ENCODE results near the gene THUMPD3.
A peak's percentile ranks its signal among the peaks of the same experiment; 100 is the strongest.

The THUMPD3 gene

DNA sequence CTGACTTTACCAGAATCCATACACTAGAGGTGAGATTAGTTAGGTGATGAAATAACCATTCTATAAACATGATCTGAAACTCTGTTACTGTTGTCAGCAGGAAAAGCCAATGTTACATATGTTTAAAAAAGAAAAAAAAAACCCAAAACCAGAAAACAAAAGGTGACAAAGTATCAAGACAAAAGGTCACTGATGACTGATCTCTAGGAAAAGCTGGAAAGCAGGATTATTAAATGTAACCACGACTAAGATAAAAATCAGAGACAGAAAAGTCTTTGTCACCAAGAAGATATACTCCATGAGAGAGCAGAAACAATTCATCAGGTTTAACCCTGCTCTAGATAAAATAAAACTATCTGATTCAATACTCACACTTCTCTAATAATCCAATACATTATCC, 29.2 kb downstream of the THUMPD3 start:
- no peak for TF ChIP-seq CREB1 (IDR thresholded peaks at IDR 0.05; ENCODE audit: low read depth)
- TF ChIP-seq, protein P1, sequence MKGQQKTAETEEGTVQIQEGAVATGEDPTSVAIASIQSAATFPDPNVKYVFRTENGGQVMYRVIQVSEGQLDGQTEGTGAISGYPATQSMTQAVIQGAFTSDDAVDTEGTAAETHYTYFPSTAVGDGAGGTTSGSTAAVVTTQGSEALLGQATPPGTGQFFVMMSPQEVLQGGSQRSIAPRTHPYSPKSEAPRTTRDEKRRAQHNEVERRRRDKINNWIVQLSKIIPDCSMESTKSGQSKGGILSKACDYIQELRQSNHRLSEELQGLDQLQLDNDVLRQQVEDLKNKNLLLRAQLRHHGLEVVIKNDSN (IDR thresholded peaks at IDR 0.05): no peak
- no peak for TF ChIP-seq TCF12 (IDR thresholded peaks at IDR 0.05; ENCODE audit: low read depth)
- TF ChIP-seq ZBTB7A (IDR thresholded peaks at IDR 0.05; ENCODE audit: low read depth): no peak

DNA sequence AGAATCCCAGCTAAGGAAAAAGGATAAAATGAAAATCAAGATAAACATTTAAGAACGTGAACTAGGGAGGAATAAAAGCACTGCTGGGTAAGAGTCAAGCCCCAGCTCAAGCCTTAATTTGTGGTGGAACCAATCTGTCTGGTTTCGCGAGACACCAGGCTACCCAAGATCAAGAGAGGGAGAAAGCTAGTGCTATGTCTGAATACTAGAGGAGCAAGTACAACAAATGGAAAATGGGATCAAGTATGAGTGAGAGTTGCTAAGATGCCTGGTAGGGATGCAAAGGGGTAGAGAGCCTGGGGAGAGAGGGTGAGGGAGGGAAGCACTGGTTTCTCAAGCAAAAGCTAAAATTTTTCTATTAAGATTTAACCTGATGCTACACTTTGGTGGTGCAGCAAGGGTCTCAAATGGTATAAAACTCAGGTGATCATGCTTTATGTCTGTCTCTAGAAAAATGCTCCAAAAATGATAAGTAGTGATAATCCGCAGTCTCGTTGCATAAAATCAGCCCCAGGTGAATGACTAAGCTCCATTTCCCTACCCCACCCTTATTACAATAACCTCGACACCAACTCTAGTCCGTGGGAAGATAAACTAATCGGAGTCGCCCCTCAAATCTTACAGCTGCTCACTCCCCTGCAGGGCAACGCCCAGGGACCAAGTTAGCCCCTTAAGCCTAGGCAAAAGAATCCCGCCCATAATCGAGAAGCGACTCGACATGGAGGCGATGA, 32.9 kb downstream of the THUMPD3 start:
- TF ChIP-seq RAD21 (IDR thresholded peaks at IDR 0.05; ENCODE audit: low read depth): 0 out of 2 replicates have a peak, but pooled peaks have one; percentile 5
- TF ChIP-seq FOXM1 (IDR thresholded peaks at IDR 0.05; ENCODE audit: borderline replicate concordance, low read depth): peak; percentile 32; the same call in 1 of the 2 replicates
- peak; percentile 11; the same call in 1 of the 2 replicates for TF ChIP-seq EP300 (IDR thresholded peaks at IDR 0.05; ENCODE audit: borderline replicate concordance)
- TF ChIP-seq YY1 (IDR thresholded peaks at IDR 0.05; ENCODE audit: low read depth): peak; percentile 54; the same call in 1 of the 2 replicates
- no peak for TF ChIP-seq EGR1 (IDR thresholded peaks at IDR 0.05)
- TF ChIP-seq NFIC (IDR thresholded peaks at IDR 0.05): no peak

DNA sequence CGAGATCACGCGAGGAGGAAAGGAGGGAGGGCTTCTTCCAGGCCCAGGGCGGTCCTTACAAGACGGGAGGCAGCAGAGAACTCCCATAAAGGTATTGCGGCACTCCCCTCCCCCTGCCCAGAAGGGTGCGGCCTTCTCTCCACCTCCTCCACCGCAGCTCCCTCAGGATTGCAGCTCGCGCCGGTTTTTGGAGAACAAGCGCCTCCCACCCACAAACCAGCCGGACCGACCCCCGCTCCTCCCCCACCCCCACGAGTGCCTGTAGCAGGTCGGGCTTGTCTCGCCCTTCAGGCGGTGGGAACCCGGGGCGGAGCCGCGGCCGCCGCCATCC, 33.4 kb downstream of the THUMPD3 start:
- no peak for TF ChIP-seq TAF1 (IDR thresholded peaks at IDR 0.05; ENCODE audit: low read depth)
- TF ChIP-seq TCF12 (IDR thresholded peaks at IDR 0.05; ENCODE audit: low read depth): peak; percentile 51; the same call in 1 of the 2 replicates
- peak; percentile 42; the same call in 1 of the 2 replicates for TF ChIP-seq CREB1 (IDR thresholded peaks at IDR 0.05; ENCODE audit: low read depth)

DNA sequence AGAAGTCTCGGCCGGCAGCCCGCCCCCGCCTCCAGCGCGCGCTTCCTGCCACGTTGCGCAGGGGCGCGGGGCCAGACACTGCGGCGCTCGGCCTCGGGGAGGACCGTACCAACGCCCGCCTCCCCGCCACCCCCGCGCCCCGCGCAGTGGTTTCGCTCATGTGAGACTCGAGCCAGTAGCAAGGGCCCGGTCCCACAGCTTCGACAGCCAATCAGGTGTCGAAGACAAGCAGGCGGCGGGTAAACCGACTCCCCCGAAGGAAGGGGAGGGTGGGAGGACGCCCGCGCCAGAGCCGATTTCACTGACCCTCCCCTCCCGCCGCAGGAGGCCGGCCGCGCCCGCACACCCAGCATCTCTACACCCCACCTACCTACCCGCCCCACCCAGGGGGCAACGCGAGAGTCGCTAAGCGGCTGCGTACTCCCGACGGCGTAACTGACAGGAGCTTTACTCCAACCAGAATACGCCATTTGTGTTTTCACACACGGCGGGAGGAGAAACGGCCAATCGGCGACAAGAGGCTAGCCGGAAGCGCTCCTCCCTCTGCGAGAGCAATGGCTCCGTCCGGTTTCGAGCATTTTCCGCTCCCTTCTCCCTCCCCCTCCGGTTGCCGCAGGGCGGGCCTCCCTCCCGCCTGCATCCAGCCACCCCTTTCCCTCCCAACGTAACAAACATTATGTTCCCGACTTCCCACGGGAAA, 33.9 kb downstream of the THUMPD3 start:
- TF ChIP-seq, protein P2, sequence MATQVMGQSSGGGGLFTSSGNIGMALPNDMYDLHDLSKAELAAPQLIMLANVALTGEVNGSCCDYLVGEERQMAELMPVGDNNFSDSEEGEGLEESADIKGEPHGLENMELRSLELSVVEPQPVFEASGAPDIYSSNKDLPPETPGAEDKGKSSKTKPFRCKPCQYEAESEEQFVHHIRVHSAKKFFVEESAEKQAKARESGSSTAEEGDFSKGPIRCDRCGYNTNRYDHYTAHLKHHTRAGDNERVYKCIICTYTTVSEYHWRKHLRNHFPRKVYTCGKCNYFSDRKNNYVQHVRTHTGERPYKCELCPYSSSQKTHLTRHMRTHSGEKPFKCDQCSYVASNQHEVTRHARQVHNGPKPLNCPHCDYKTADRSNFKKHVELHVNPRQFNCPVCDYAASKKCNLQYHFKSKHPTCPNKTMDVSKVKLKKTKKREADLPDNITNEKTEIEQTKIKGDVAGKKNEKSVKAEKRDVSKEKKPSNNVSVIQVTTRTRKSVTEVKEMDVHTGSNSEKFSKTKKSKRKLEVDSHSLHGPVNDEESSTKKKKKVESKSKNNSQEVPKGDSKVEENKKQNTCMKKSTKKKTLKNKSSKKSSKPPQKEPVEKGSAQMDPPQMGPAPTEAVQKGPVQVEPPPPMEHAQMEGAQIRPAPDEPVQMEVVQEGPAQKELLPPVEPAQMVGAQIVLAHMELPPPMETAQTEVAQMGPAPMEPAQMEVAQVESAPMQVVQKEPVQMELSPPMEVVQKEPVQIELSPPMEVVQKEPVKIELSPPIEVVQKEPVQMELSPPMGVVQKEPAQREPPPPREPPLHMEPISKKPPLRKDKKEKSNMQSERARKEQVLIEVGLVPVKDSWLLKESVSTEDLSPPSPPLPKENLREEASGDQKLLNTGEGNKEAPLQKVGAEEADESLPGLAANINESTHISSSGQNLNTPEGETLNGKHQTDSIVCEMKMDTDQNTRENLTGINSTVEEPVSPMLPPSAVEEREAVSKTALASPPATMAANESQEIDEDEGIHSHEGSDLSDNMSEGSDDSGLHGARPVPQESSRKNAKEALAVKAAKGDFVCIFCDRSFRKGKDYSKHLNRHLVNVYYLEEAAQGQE (IDR thresholded peaks at IDR 0.05; ENCODE audit: low read depth): no peak
- no peak for TF ChIP-seq ZBTB7A (IDR thresholded peaks at IDR 0.05; ENCODE audit: low read depth)
- peak; percentile 87 for TF ChIP-seq YY1 (IDR thresholded peaks at IDR 0.05; ENCODE audit: low read depth)
- no peak; the same call in 1 of the 2 replicates for TF ChIP-seq TAF1 (IDR thresholded peaks at IDR 0.05; ENCODE audit: low read depth)
- TF ChIP-seq RAD21 (IDR thresholded peaks at IDR 0.05; ENCODE audit: low read depth): no peak
- TF ChIP-seq EGR1 (IDR thresholded peaks at IDR 0.05): peak; percentile 86
- peak; percentile 68; the same call in 1 of the 2 replicates for TF ChIP-seq CREB1 (IDR thresholded peaks at IDR 0.05; ENCODE audit: low read depth)
- no peak for TF ChIP-seq TCF12 (IDR thresholded peaks at IDR 0.05; ENCODE audit: low read depth)
- TF ChIP-seq FOXM1 (IDR thresholded peaks at IDR 0.05; ENCODE audit: borderline replicate concordance, low read depth): peak; percentile 35; the same call in 1 of the 2 replicates
- TF ChIP-seq NFIC (IDR thresholded peaks at IDR 0.05): peak; percentile 55
- no peak; the same call in none of the 2 replicates for TF ChIP-seq TEAD4 (IDR thresholded peaks at IDR 0.05)
- peak; percentile 19; the same call in 1 of the 2 replicates for TF ChIP-seq CEBPB (IDR thresholded peaks at IDR 0.05)
- no peak for TF ChIP-seq EP300 (IDR thresholded peaks at IDR 0.05; ENCODE audit: borderline replicate concordance)
- TF ChIP-seq, protein P3, sequence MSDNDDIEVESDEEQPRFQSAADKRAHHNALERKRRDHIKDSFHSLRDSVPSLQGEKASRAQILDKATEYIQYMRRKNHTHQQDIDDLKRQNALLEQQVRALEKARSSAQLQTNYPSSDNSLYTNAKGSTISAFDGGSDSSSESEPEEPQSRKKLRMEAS (IDR thresholded peaks at IDR 0.05): peak; percentile 97
- TF ChIP-seq, protein P1 (IDR thresholded peaks at IDR 0.05): 0 out of 2 replicates have a peak, but pooled peaks have one; percentile 1

DNA sequence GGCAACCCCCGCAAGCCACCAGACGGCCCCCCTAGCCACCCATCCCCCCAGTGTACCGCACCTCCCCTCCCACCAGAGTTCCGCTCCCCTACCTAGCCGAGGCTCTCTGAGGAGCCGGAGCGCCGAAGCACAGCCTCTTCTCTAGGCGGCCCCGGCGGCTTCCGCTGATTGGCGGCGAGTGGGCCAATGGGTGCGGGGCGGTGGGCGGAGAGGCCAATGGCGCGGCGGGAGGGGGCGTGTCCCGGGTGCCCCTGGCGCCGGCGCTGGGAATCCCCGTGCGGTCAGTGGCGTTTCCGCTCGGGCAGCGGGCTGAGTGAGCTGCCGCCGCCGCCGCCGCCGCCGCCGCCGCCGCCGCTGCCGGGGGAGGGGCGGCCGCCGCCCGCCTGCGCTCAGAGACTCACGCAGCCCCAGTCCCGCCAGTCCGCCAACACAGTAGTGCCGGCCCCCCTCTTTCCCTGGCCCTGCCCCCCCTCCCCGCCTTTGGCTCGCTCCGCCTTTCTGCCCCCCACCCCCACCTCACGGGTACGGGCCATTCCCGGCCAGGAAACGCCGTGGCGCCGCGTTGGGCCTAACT, 34.6 kb downstream of the THUMPD3 start, which contains the start of gene SETD5:
SETD5 (plus strand) TSS at position 284 of the 574 bp plus-strand sequence. CDS start 31,324 bp downstream, outside the sequence.
- TF ChIP-seq ZBTB7A (IDR thresholded peaks at IDR 0.05; ENCODE audit: low read depth): no peak
- 0 out of 2 replicates have a peak, but pooled peaks have one; percentile 7 for TF ChIP-seq FOXM1 (IDR thresholded peaks at IDR 0.05; ENCODE audit: borderline replicate concordance, low read depth)
- peak; percentile 87 for TF ChIP-seq TAF1 (IDR thresholded peaks at IDR 0.05; ENCODE audit: low read depth)
- TF ChIP-seq EP300 (IDR thresholded peaks at IDR 0.05; ENCODE audit: borderline replicate concordance): no peak

DNA sequence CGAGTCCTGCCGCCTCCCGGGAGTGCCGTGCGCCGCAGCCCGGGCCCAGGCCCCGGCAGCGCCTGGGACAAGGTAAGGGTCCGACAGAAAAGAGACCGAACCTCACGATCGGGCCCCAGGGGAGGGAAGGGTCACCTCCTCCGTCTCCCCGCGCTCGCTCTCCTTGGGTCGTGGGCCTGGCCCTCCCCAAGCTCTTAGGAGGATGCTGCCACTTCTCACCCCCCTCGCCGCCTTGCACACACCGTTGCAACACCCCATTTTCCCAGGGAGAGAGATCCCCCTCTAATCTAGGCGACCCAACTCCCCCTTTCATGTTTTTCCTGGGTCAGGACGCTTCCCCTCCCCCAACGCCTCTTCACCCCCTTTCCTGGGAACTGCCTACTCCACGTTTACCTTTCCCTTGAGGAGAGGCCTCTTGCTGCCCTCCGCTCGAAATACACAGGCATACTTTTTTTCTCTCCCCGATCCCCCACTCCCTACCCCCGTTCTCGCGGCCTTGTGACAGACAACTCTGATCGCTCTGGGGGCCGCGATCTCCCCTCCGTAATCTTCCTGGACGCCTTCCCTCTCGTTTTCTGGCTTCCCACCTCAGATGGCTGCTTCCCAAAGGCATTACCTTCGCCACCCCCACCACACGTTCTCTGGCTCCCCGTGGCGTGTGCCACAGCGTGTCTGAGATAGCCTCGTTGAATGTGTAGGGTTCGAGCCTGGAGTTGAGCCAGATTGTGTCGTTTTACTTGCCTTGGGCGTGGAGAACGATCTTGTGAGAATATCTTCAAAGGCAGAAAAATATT, 35.2 kb downstream of the THUMPD3 start:
- TF ChIP-seq RAD21 (IDR thresholded peaks at IDR 0.05; ENCODE audit: low read depth) (no peak; the same call in 1 of the 2 replicates), TCF12 (IDR thresholded peaks at IDR 0.05; ENCODE audit: low read depth) (0 out of 2 replicates have a peak, but pooled peaks have one; percentile 5), TEAD4 (IDR thresholded peaks at IDR 0.05) (peak; percentile 13; the same call in 1 of the 2 replicates), TAF1 (IDR thresholded peaks at IDR 0.05; ENCODE audit: low read depth) (no peak), EGR1 (IDR thresholded peaks at IDR 0.05) (no peak), CEBPB (IDR thresholded peaks at IDR 0.05) (no peak), FOXM1 (IDR thresholded peaks at IDR 0.05; ENCODE audit: borderline replicate concordance, low read depth) (no peak), NFIC (IDR thresholded peaks at IDR 0.05) (peak; percentile 52; the same call in 1 of the 2 replicates)
- TF ChIP-seq, protein P3 (IDR thresholded peaks at IDR 0.05): peak; percentile 65
- TF ChIP-seq, protein P1 (IDR thresholded peaks at IDR 0.05): no peak

Data from Ishikawa (cell line).